H9 (cell line): ENCODE measurements around the gene DUSP5. TPM values are rescaled to one million over a fixed set of nuclear protein-coding genes. Genes with fewer than 3 reads are reported as not detected.

Experiments used
- DNase-seq: peaks from one replicate; pipeline ENCODE4 v3.0.0-alpha.2; 2017
- H2AFZ ChIP-seq: one replicate; pipeline ENCODE4 v1.6.1; 2013; ENCODE audit warnings: mild to moderate bottlenecking, low read length, control low read depth, moderate library complexity
- H2AK5ac ChIP-seq: 2 replicates; pipeline ENCODE4 v1.6.1; 2013; ENCODE audit warnings: low read length, control low read depth, mixed read lengths; ENCODE audit not compliant: insufficient read length
- H2BK120ac ChIP-seq: one replicate; pipeline ENCODE4 v1.6.1; 2013; ENCODE audit warnings: low read depth, mild to moderate bottlenecking, low read length, control low read depth, inconsistent platforms; ENCODE audit not compliant: poor library complexity, severe bottlenecking
- H2BK12ac ChIP-seq: 2 replicates; pipeline ENCODE4 v1.6.1; 2013; ENCODE audit warnings: low read length, control low read depth, mixed read lengths, low read depth; ENCODE audit not compliant: insufficient read length
- H2BK15ac ChIP-seq: 2 replicates; pipeline ENCODE4 v1.6.1; 2013; ENCODE audit warnings: low read depth, low read length, control low read depth
- H2BK20ac ChIP-seq: one replicate; pipeline ENCODE4 v1.6.1; 2013; ENCODE audit warnings: low read depth, mild to moderate bottlenecking, low read length, control low read depth, inconsistent platforms; ENCODE audit not compliant: poor library complexity, severe bottlenecking
- H2BK5ac ChIP-seq: 2 replicates; pipeline ENCODE4 v1.6.1; 2013; ENCODE audit warnings: low read length, control low read depth, mixed read lengths; ENCODE audit not compliant: insufficient read length
- H3K14ac ChIP-seq: 2 replicates; pipeline ENCODE4 v1.6.1; 2013; ENCODE audit warnings: low read length, control low read depth; ENCODE audit not compliant: insufficient read depth
- H3K18ac ChIP-seq: 2 replicates; pipeline ENCODE4 v1.6.1; 2013; ENCODE audit warnings: low read depth, mild to moderate bottlenecking, mixed read lengths, low read length, control low read depth; ENCODE audit not compliant: insufficient read length
- H3K23ac ChIP-seq: 2 replicates; pipeline ENCODE4 v1.6.1; 2013; ENCODE audit warnings: low read length, control low read depth, mixed read lengths, low read depth; ENCODE audit not compliant: insufficient read length
- H3K23me2 ChIP-seq: 2 replicates; pipeline ENCODE4 v1.6.1; 2013; ENCODE audit warnings: low read depth, mild to moderate bottlenecking, mixed read lengths, low read length, control low read depth; ENCODE audit not compliant: insufficient read length, poor library complexity, severe bottlenecking
- H3K27ac ChIP-seq: 2 replicates; pipeline ENCODE4 v1.5.1; 2013; ENCODE audit warnings: low read length, control low read depth, mixed read lengths, low read depth; ENCODE audit not compliant: insufficient read length
- H3K27me3 ChIP-seq: 2 replicates; pipeline ENCODE4 v1.6.1; 2013; ENCODE audit warnings: low read length, control low read depth, inconsistent platforms; ENCODE audit not compliant: insufficient read depth
- H3K4ac ChIP-seq: 2 replicates; pipeline ENCODE4 v1.6.1; 2013; ENCODE audit warnings: low read depth, mild to moderate bottlenecking, control low read depth, inconsistent platforms, low read length, moderate library complexity
- H3K4me1 ChIP-seq: 2 replicates; pipeline ENCODE4 v1.6.1; 2013; ENCODE audit warnings: low read length, control low read depth, inconsistent platforms; ENCODE audit not compliant: insufficient read depth
- H3K4me2 ChIP-seq: 2 replicates; pipeline ENCODE4 v1.6.1; 2013; ENCODE audit warnings: low read length, control low read depth, mixed read lengths; ENCODE audit not compliant: insufficient read length, insufficient read depth
- H3K56ac ChIP-seq: 2 replicates; pipeline ENCODE4 v1.6.1; 2013; ENCODE audit warnings: low read depth, mild to moderate bottlenecking, mixed read lengths, low read length, control low read depth; ENCODE audit not compliant: insufficient read length
- H3K79me1 ChIP-seq: 2 replicates; pipeline ENCODE4 v1.6.1; 2013; ENCODE audit warnings: low read depth, mild to moderate bottlenecking, moderate library complexity, low read length, control low read depth, inconsistent platforms; ENCODE audit not compliant: insufficient read depth, poor library complexity, severe bottlenecking
- H3K79me2 ChIP-seq: 2 replicates; pipeline ENCODE4 v1.6.1; 2013; ENCODE audit warnings: low read length, control low read depth, inconsistent platforms; ENCODE audit not compliant: insufficient read depth
- H3K9ac ChIP-seq: 2 replicates; pipeline ENCODE4 v1.6.1; 2013; ENCODE audit warnings: low read length, control low read depth, mixed read lengths; ENCODE audit not compliant: insufficient read length; ENCODE audit errors: extremely low read depth
- H3K9me3 ChIP-seq: one replicate; pipeline ENCODE4 v1.6.1; 2013; ENCODE audit warnings: low read depth, low read length, inconsistent platforms; ENCODE audit not compliant: control insufficient read depth
- H3T11ph ChIP-seq: one replicate; pipeline ENCODE4 v1.6.1; 2013; ENCODE audit warnings: mild to moderate bottlenecking, low read length, control low read depth, inconsistent platforms
- H4K20me1 ChIP-seq: one replicate; pipeline ENCODE4 v1.6.1; 2013; ENCODE audit not compliant: control insufficient read depth, insufficient read length, insufficient read depth
- H4K5ac ChIP-seq: 2 replicates; pipeline ENCODE4 v1.6.1; 2013; ENCODE audit warnings: low read depth, mild to moderate bottlenecking, mixed read lengths, low read length, control low read depth; ENCODE audit not compliant: insufficient read length
- H4K8ac ChIP-seq: replicated peaks from 2 replicates; pipeline ENCODE4 v1.6.1; 2013; ENCODE audit warnings: low read length, control low read depth, mixed read lengths, low read depth; ENCODE audit not compliant: insufficient read length
- H4K91ac ChIP-seq: 2 replicates; pipeline ENCODE4 v1.6.1; 2013; ENCODE audit warnings: low read depth, mild to moderate bottlenecking, moderate library complexity, mixed read lengths, low read length, control low read depth; ENCODE audit not compliant: insufficient read length
- H3K27ac Mint-ChIP-seq, 3 experiments: 2 replicates in 2 of 3; 3 replicates in 1 of 3; pipeline ENCODE4 v1.8.0; 2020 to 2021; ENCODE audit warnings: mixed read lengths in 3 of 3, mild to moderate bottlenecking in 1 of 3, moderate library complexity in 1 of 3
- H3K27me3 Mint-ChIP-seq: 2 replicates; pipeline ENCODE4 v1.8.0; 2021; ENCODE audit warnings: low read depth, mild to moderate bottlenecking, moderate library complexity, mixed read lengths
- H3K36me3 Mint-ChIP-seq, 3 experiments: 2 replicates in 2 of 3; 3 replicates in 1 of 3; pipeline ENCODE4 v1.8.0; 2020 to 2021; ENCODE audit warnings: low read depth in 3 of 3, mixed read lengths in 3 of 3; ENCODE audit not compliant: insufficient read depth in 1 of 3
- H3K4me1 Mint-ChIP-seq, 2 experiments: 2 replicates each; pipeline ENCODE4 v1.8.0; 2020; ENCODE audit warnings: mixed read lengths in 2 of 2
- H3K4me3 Mint-ChIP-seq, 2 experiments: 2 replicates in 1 of 2; 3 replicates in 1 of 2; pipeline ENCODE4 v1.8.0; 2020 to 2021; ENCODE audit warnings: mild to moderate bottlenecking in 2 of 2, mixed read lengths in 2 of 2, moderate library complexity in 1 of 2
- H3K9me3 Mint-ChIP-seq, 2 experiments: 2 replicates in 1 of 2; 3 replicates in 1 of 2; pipeline ENCODE4 v1.8.0; 2020; ENCODE audit warnings: mild to moderate bottlenecking in 2 of 2, mixed read lengths in 2 of 2, moderate library complexity in 1 of 2
- CTCF ChIP-seq: fragments of 200-600 bp; sonication (generic); conservative IDR thresholded peaks from 3 replicates; pipeline ENCODE4 v1.8.0; 2021; ENCODE audit warnings: antibody characterized with exemption, mild to moderate bottlenecking
- WGBS: extraction: QIAGEN DNeasy Blood & Tissue Kit; methylation state at CpG from one replicate; pipeline ENCODE4 v1.1.7; 2013; ENCODE audit warnings: missing lambda C conversion rate, low lambda C conversion rate, mixed read lengths; ENCODE audit not compliant: insufficient read length; ENCODE audit errors: extremely low coverage; 5-methylcytosine and 5-hydroxymethylcytosine counted together
- total RNA-seq: library from RNA; stranded (reverse); gene quantifications from 2 replicates; pipeline ENCODE4 v1.2.1, GENCODE V29; 2021

The DUSP5 gene
- total RNA-seq, 1 experiment from 2014 or later: 29.3 TPM

DNA sequence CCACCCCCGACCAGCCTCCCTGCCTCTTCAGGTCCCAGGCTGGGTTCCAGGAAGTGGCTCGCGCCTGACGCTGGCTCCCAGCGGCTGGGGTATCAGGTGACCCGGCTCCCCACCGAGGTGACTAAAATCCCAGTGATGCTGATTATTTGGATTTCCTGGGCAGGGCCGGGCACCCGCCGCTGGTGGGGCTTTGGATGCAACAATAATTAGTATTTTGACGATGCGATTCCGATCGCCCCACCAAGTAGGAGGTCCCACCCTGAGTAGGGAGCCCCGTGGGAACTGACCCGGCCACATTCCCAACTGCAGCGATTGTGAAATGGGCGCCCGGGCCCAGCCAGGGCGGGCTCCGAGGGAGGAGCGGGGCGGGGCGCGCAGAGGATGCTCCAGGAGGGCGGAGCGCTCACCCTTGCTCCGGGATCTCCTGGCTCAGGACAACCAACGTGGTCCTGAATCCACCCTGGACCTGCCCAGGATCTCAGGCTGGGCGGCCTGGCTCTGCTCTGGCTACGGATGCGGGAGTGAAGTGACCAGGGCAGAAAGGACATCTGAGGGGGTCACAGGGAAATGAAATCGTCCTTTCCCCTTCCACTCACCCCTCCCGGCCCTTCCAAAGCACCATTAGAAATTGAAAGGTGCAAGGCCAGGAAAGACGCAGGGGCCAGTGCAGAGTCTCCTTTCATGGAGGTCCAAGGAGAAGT lies 32.6 kb downstream of the DUSP5 start:
- Histone ChIP-seq H3K79me1 (no peaks in the 10 kb centered on the region), H3K56ac (no peak overlapping the region), H2BK15ac (no peak overlapping the region), H2AK5ac (no peak overlapping the region), H4K20me1 (no peaks in the 10 kb centered on the region), H2BK5ac (no peak overlapping the region), H2BK20ac (no peak overlapping the region), H3K27ac (peak overlapping the region; percentile 96), H2BK120ac (no peak overlapping the region), H3K23me2 (peaks cover 4% of the 10 kb centered on the region), H3K14ac (peak overlapping the region; percentile 77; the same call in 1 of the 2 replicates), H3K79me2 (no peaks in the 10 kb centered on the region), H3K9ac (peak overlapping the region; percentile 36), H4K91ac (no peak overlapping the region), H2AFZ (no peak overlapping the region), H3K4ac (no peak overlapping the region), H3K4me2 (peak overlapping the region; percentile 57), H3T11ph (no peak overlapping the region), H3K23ac (no peak overlapping the region), H4K8ac (no peak overlapping the region), H4K5ac (no peak overlapping the region), H3K4me1 (peaks cover 4% of the 10 kb centered on the region; the same call in 1 of the 2 replicates), H3K9me3 (no peaks in the 10 kb centered on the region), H2BK12ac (peak overlapping the region; percentile 41), H3K18ac (peak overlapping the region; percentile 95), H3K27me3 (no peaks in the 10 kb centered on the region)
- no peak for TF ChIP-seq CTCF
- Mint-ChIP-seq H3K4me3 (peak overlapping the region; percentile 70 to 72), H3K36me3 (no peaks in the 10 kb centered on the region), H3K9me3 (no peaks in the 10 kb centered on the region; a peak in 1 of 5 replicates), H3K4me1 (peaks cover 28 to 39% of the 10 kb centered on the region in 2 experiments), H3K27me3 (no peaks in the 10 kb centered on the region; the same call in 1 of the 2 replicates), H3K27ac (peak overlapping the region; percentile 91 to 97 (median 91))
- peak; percentile 92 for DNase-seq
- WGBS: no CpG with 5 or more reads among the region's 35 CpGs
